B cell (primary cell): ENCODE data around the gene NT5DC2. TPM values are rescaled to one million over a fixed set of nuclear protein-coding genes. Genes with fewer than 3 reads are reported as not detected.
A peak's percentile ranks its signal among the peaks of the same experiment; 100 is the strongest.

Experiments used
- ATAC-seq: fragments of 200-7000 bp; cut with Tn5 transposase; one replicate; pipeline ENCODE4 v1.10.0; 2021; ENCODE audit warnings: low read depth, mild to moderate bottlenecking, moderate number of reproducible peaks, moderate library complexity
- CTCF ChIA-PET: fragments of 350-600 bp; sonication (Branson Sonifier 250); formaldehyde crosslinking; loops from one replicate; lab custom pipeline; 2021; ENCODE audit warnings: antibody characterized with exemption, inconsistent platforms; lab: Charles Lee
- POLR2A ChIA-PET: fragments of 350-600 bp; sonication (Branson Sonifier 250); formaldehyde crosslinking; loops from one replicate; lab custom pipeline; 2021; ENCODE audit warnings: antibody characterized with exemption; lab: Charles Lee
- DNase-seq: peaks from one replicate; pipeline ENCODE4 v3.0.0; 2013
- H2AFZ ChIP-seq: 2 replicates; pipeline ENCODE4 v1.6.1; 2012; ENCODE audit warnings: mild to moderate bottlenecking, low read depth, low read length; ENCODE audit not compliant: insufficient read depth, poor library complexity, severe bottlenecking
- H3K27ac ChIP-seq, 2 donors: 1 replicate in 1 of 2; 2 replicates in 1 of 2; pipeline ENCODE4 v1.5.1; 2012 to 2013; ENCODE audit warnings: low read length in 2 of 2, mild to moderate bottlenecking in 2 of 2, moderate library complexity in 1 of 2
- H3K27me3 ChIP-seq, 4 experiments: fragments of 200-600 bp in 1 of 4; sonication (generic) in 1 of 4; replicated peaks in 1 of 4; 1 replicate in 2 of 4; 2 replicates in 2 of 4; pipeline versions ENCODE4 v1.6.1 to v1.7.0; 2013 to 2016; ENCODE audit warnings: low read length in 3 of 4, mild to moderate bottlenecking in 2 of 4, mixed read lengths in 1 of 4, moderate library complexity in 1 of 4; ENCODE audit not compliant: insufficient read depth in 4 of 4, control insufficient read depth in 3 of 4; ENCODE audit errors: control extremely low read depth in 1 of 4
- H3K36me3 ChIP-seq, 2 experiments: replicated peaks in 1 of 2; 1 replicate in 1 of 2; 2 replicates in 1 of 2; pipeline versions ENCODE4 v1.6.1 to v1.7.1; 2013; ENCODE audit warnings: low read length in 1 of 2; ENCODE audit not compliant: insufficient read depth in 2 of 2, control insufficient read depth in 1 of 2; ENCODE audit errors: control extremely low read depth in 1 of 2, extremely low read depth in 1 of 2
- H3K4me1 ChIP-seq, 2 donors: fragments of 200-600 bp in 1 of 2; sonication (generic) in 1 of 2; 1 replicate in 1 of 2; 2 replicates in 1 of 2; pipeline versions ENCODE4 v1.5.1 to v1.6.1; 2013 to 2017; ENCODE audit warnings: low read length in 2 of 2; ENCODE audit not compliant: control insufficient read depth in 2 of 2, insufficient read depth in 2 of 2
- H3K4me2 ChIP-seq: replicated peaks from 2 replicates; pipeline ENCODE3; 2012; ENCODE audit warnings: mild to moderate bottlenecking, low read depth, low read length; ENCODE audit not compliant: poor library complexity, severe bottlenecking
- H3K4me3 ChIP-seq, 5 experiments: fragments of 200-600 bp in 1 of 5; sonication (generic) in 1 of 5; 1 replicate in 3 of 5; 2 replicates in 2 of 5; pipeline versions ENCODE4 v1.5.1 to v1.7.0; 2011 to 2016; ENCODE audit warnings: low read length in 4 of 5, mild to moderate bottlenecking in 4 of 5, low read depth in 2 of 5, control low read depth in 1 of 5, moderate library complexity in 1 of 5; ENCODE audit not compliant: insufficient read depth in 1 of 5; ENCODE audit errors: control extremely low read depth in 1 of 5, extremely low read depth in 1 of 5
- H3K79me2 ChIP-seq: fragments of 200-600 bp; sonication (generic); one replicate; pipeline ENCODE4 v1.6.0; 2016; ENCODE audit warnings: low read length; ENCODE audit not compliant: control insufficient read depth, insufficient read depth
- H3K9ac ChIP-seq: fragments of 200-600 bp; sonication (generic); 2 replicates; pipeline ENCODE4 v1.6.1; 2017; ENCODE audit warnings: mild to moderate bottlenecking, low read length, moderate library complexity
- H3K9me3 ChIP-seq, 3 donors: one replicate each; pipeline versions ENCODE4 v1.6.1 to v1.7.1; 2013; ENCODE audit warnings: low read length in 2 of 3; ENCODE audit not compliant: control insufficient read depth in 2 of 3, insufficient read depth in 1 of 3; ENCODE audit errors: control extremely low read depth in 1 of 3
- H4K20me1 ChIP-seq: 2 replicates; pipeline ENCODE4 v1.6.0; 2012; ENCODE audit warnings: mild to moderate bottlenecking, low read length; ENCODE audit not compliant: insufficient read depth, control insufficient read depth, poor library complexity, severe bottlenecking
- H3K27ac Mint-ChIP-seq: one replicate; pipeline ENCODE4 v1.8.0; 2021; ENCODE audit warnings: mixed read lengths
- H3K27me3 Mint-ChIP-seq: one replicate; pipeline ENCODE4 v1.8.0; 2021; ENCODE audit warnings: mixed read lengths
- H3K4me1 Mint-ChIP-seq: one replicate; pipeline ENCODE4 v1.8.0; 2021; ENCODE audit warnings: mixed read lengths
- H3K4me3 Mint-ChIP-seq: one replicate; pipeline ENCODE4 v1.8.0; 2021; ENCODE audit warnings: mixed read lengths
- H3K9me3 Mint-ChIP-seq: one replicate; pipeline ENCODE4 v1.8.0; 2022; ENCODE audit warnings: mixed read lengths; ENCODE audit not compliant: insufficient read depth
- EZH2 ChIP-seq: IDR thresholded peaks from 2 replicates; pipeline ENCODE4 v1.6.1; 2012; ENCODE audit warnings: borderline replicate concordance, low read depth, mild to moderate bottlenecking, moderate library complexity, low read length; ENCODE audit not compliant: insufficient read depth, poor library complexity, severe bottlenecking
- WGBS: methylation state at CpG from one replicate; pipeline ENCODE4 v1.1.5; 2013; ENCODE audit warnings: missing lambda C conversion rate; ENCODE audit not compliant: insufficient coverage; 5-methylcytosine and 5-hydroxymethylcytosine counted together
- intact Hi-C: fragments of 100-400 bp; cut with micrococcal nuclease; formaldehyde crosslinking; loops from one replicate; pipeline ENCODE4 v1.10.0; 2022
- polyA plus RNA-seq: library from polyadenylated mRNA; depleted of rRNA; stranded (reverse); fragments of >200 nt; gene quantifications from 2 replicates; pipeline ENCODE4 v1.2.3, GENCODE V29; 2012
- total RNA-seq, 2 donors: library from RNA; stranded (reverse); fragments of 120-200 nt in 1 of 2; gene quantifications; 1 replicate in 1 of 2; 2 replicates in 1 of 2; pipeline versions ENCODE4 v1.2.3 to v1.2.4, GENCODE V29; 2013 to 2022
- TF ChIP-seq, protein P1 (sequence below): fragments of 200-600 bp; IDR thresholded peaks from one replicate; pipeline ENCODE4 v1.8.0; 2022; ENCODE audit warnings: antibody characterized with exemption, mild to moderate bottlenecking

Gene NT5DC2
- total and polyA plus RNA-seq, 2 donors (not counting 1 experiment from before 2014, with no cell fraction given) = 11.2 to 11.9 TPM

DNA sequence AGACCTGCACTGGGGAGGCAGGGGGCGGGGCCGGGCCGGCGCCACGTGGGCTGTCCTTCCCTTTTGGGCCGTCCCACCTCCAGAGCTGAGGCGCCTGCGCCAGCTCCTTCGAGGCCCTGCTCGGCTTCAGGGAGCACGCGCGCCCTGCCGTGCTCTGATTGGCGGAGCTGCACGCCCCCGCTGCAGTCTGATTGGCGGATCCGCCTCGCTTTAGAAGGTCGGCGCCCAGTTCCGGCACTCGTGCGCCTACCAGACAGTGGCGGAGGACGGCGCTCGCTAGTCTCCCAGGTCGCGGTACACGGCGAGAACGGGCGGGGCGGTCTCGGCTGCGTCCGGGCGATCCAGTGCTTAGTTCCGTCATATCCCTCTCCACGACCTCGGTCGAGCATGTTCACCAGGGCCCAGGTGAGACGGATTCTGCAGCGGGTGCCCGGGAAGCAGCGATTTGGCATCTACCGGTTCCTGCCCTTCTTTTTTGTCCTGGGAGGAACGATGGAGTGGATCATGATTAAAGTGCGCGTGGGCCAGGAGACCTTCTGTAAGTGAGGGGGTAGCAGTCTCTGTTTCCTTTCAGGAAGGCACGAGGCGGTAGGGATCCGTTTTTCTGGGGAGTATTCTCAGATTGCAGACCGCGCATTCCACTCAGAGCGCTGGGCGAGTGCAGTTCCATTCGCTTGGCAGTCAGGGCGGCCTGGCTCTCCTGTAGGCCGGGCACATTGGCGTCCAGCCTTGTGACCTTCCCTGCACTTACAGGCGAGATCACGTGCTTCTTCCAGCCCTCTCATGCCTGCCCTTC, 2.9 kb upstream of the NT5DC2 start, which contains the start of gene UQCC5:
Gene UQCC5 (plus strand): TSS at position 237 of the 796 bp plus-strand sequence. CDS start 151 bp downstream, at position 388.
- peak within 1 kb of the TSS; percentile 99 for H3K27ac Mint-ChIP-seq
- H3K9me3 ChIP-seq = no peaks in the 10 kb centered on the region
- H3K79me2 ChIP-seq = peaks cover 31% of the 10 kb centered on the region
- peak within 1 kb of the TSS; percentile 82 for H3K4me2 ChIP-seq
- H3K9ac ChIP-seq = peak within 1 kb of the TSS; percentile 94
- H3K27ac ChIP-seq = peak within 1 kb of the TSS; percentile 84 to 93
- peak within 1 kb of the TSS; percentile 99 for H3K4me3 Mint-ChIP-seq
- under 1% methylated on average over 63 of the region's 65 CpGs for WGBS
- H3K27me3 ChIP-seq = peaks cover 0 to 13% (median 0%) of the 10 kb centered on the region in 4 experiments
- ATAC-seq = peak; percentile 84
- POLR2A ChIA-PET = interaction anchor here (0.6 to 1.6 kb wide), 3 partner anchors 106 to 624 kb away, joined by 3 to 4 read pairs (median 3); partner anchors contain the start of gene ALAS1
- H4K20me1 ChIP-seq = no peaks in the 10 kb centered on the region
- no peaks in the 10 kb centered on the region for H3K27me3 Mint-ChIP-seq
- no peaks in the 10 kb centered on the region for H3K36me3 ChIP-seq
- no peaks in the 10 kb centered on the region for H3K9me3 Mint-ChIP-seq
- DNase-seq = peak; percentile 99
- peaks cover 34 to 51% of the 10 kb centered on the region in 2 donors for H3K4me1 ChIP-seq
- H3K4me3 ChIP-seq = peak within 1 kb of the TSS; percentile 90 to 99 (median 95)
- CTCF ChIA-PET = interaction anchor here (1.0 to 1.2 kb wide), 2 partner anchors 64 to 91 kb away, joined by 4 to 5 read pairs; partner anchors contain the start of gene SEMA3G
- TF ChIP-seq, protein P1, sequence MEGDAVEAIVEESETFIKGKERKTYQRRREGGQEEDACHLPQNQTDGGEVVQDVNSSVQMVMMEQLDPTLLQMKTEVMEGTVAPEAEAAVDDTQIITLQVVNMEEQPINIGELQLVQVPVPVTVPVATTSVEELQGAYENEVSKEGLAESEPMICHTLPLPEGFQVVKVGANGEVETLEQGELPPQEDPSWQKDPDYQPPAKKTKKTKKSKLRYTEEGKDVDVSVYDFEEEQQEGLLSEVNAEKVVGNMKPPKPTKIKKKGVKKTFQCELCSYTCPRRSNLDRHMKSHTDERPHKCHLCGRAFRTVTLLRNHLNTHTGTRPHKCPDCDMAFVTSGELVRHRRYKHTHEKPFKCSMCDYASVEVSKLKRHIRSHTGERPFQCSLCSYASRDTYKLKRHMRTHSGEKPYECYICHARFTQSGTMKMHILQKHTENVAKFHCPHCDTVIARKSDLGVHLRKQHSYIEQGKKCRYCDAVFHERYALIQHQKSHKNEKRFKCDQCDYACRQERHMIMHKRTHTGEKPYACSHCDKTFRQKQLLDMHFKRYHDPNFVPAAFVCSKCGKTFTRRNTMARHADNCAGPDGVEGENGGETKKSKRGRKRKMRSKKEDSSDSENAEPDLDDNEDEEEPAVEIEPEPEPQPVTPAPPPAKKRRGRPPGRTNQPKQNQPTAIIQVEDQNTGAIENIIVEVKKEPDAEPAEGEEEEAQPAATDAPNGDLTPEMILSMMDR = no peak
- no peak for TF ChIP-seq EZH2
- peaks cover 46% of the 10 kb centered on the region for H3K4me1 Mint-ChIP-seq
- intact Hi-C loops = loop anchor here (1.0 to 10.0 kb wide), 9 partner anchors 81 to 1142 kb away; partner anchors contain the start of genes DUSP7, NISCH, PBRM1 and PRKCD
- peak within 1 kb of the TSS; percentile 79 for H2AFZ ChIP-seq
